Astrocyte of the spinal cord (primary cell): ENCODE data around the gene ASXL2.
A peak's percentile ranks its signal among the peaks of the same experiment; 100 is the strongest.
"Not testable (repeated sequence)": the region's sequence is repeated elsewhere in the genome, so short reads cannot be mapped to it uniquely, and the experiment has no call there.

Source experiments
- DNase-seq: peaks from one replicate; pipeline ENCODE4 v3.0.0; 2011; ENCODE audit warnings: low read depth, low spot score
- H3K4me3 ChIP-seq: 2 replicates; pipeline ENCODE4 v1.5.1; 2011; ENCODE audit warnings: low read depth, mild to moderate bottlenecking, low read length, moderate library complexity
- in situ Hi-C: cut with HindIII; loops from 2 replicates; pipeline ENCODE4 v1.10.0; 2017; ENCODE audit warnings: low sequenced_read_pairs
- TF ChIP-seq, protein P1 (sequence below): IDR thresholded peaks from 2 replicates; pipeline ENCODE4 v1.5.1; 2012; ENCODE audit warnings: low read depth, mild to moderate bottlenecking, low read length, inconsistent platforms

ASXL2 gene

GRCh38 chr2:25855065-25855464, 23.2 kb downstream of the ASXL2 start:
- in situ Hi-C loops = no loop called here
- TF ChIP-seq, protein P1, sequence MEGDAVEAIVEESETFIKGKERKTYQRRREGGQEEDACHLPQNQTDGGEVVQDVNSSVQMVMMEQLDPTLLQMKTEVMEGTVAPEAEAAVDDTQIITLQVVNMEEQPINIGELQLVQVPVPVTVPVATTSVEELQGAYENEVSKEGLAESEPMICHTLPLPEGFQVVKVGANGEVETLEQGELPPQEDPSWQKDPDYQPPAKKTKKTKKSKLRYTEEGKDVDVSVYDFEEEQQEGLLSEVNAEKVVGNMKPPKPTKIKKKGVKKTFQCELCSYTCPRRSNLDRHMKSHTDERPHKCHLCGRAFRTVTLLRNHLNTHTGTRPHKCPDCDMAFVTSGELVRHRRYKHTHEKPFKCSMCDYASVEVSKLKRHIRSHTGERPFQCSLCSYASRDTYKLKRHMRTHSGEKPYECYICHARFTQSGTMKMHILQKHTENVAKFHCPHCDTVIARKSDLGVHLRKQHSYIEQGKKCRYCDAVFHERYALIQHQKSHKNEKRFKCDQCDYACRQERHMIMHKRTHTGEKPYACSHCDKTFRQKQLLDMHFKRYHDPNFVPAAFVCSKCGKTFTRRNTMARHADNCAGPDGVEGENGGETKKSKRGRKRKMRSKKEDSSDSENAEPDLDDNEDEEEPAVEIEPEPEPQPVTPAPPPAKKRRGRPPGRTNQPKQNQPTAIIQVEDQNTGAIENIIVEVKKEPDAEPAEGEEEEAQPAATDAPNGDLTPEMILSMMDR = no peak

GRCh38 chr2:25854613-25855012, 23.7 kb downstream of the ASXL2 start:
- DNase-seq = no peak
- in situ Hi-C loops = no loop called here
- no peak overlapping the region for H3K4me3 ChIP-seq
- TF ChIP-seq, protein P1 = no peak

More at GRCh38 chr2:25855065-25855464, 23.2 kb downstream of the ASXL2 start:
- no peak overlapping the region for H3K4me3 ChIP-seq
- no peak for DNase-seq

- no peak for DNase-seq
- TF ChIP-seq, protein P1 = no peak
- in situ Hi-C loops = no loop called here
- no peak overlapping the region for H3K4me3 ChIP-seq
Observed at GRCh38 chr2:25853038-25853638, 25.1 kb downstream of the ASXL2 start.

GRCh38 chr2:25851740-25852503, 26.4 kb downstream of the ASXL2 start:
- no peak overlapping the region for H3K4me3 ChIP-seq

GRCh38 chr2:25850400-25850799, 27.9 kb downstream of the ASXL2 start:
- in situ Hi-C loops = not testable (repeated sequence)

More at GRCh38 chr2:25851740-25852503, 26.4 kb downstream of the ASXL2 start:
- DNase-seq = peak; percentile 90
- TF ChIP-seq, protein P1 = peak; percentile 47
- in situ Hi-C loops = no loop called here

GRCh38 chr2:25849350-25849749, 28.9 kb downstream of the ASXL2 start:
- H3K4me3 ChIP-seq, DNase-seq, in situ Hi-C loops: not testable (repeated sequence)

More at GRCh38 chr2:25850400-25850799, 27.9 kb downstream of the ASXL2 start:
- H3K4me3 ChIP-seq, DNase-seq: not testable (repeated sequence)

GRCh38 chr2:25845843-25846505, 32.3 kb downstream of the ASXL2 start:
- in situ Hi-C loops = no loop called here
- DNase-seq = peak; percentile 4
- TF ChIP-seq, protein P1 = no peak

More at GRCh38 chr2:25845843-25846505, 32.3 kb downstream of the ASXL2 start:
- no peak overlapping the region for H3K4me3 ChIP-seq
